GM21423 (cell line): ENCODE measurements around the gene AFAP1.

Experiments used
- ATAC-seq: cut with Tn5 transposase; IDR thresholded peaks from one replicate; pipeline ENCODE4 v1.9.1; 2021; ENCODE audit warnings: mild to moderate bottlenecking, moderate library complexity; ENCODE audit not compliant: unreplicated experiment

Gene AFAP1

GRCh38 chr4:7741946-7742806, 197.5 kb downstream of the AFAP1 start:
- no peak for ATAC-seq

- ATAC-seq = no peak
Measured at GRCh38 chr4:7740866-7741525, 198.7 kb downstream of the AFAP1 start.

- no peak for ATAC-seq
Measured at GRCh38 chr4:7739918-7740865, 199.5 kb downstream of the AFAP1 start.

GRCh38 chr4:7739077-7739917, 200.4 kb downstream of the AFAP1 start:
- ATAC-seq = no peak

- ATAC-seq = no peak
Measured at GRCh38 chr4:7738458-7739076, 201.1 kb downstream of the AFAP1 start.

- ATAC-seq = no peak
Measured at GRCh38 chr4:7737752-7738457, 201.8 kb downstream of the AFAP1 start.

GRCh38 chr4:7737268-7737645, 202.4 kb downstream of the AFAP1 start:
- ATAC-seq = no peak

- ATAC-seq = no peak
Measured at GRCh38 chr4:7736436-7737267, 203.0 kb downstream of the AFAP1 start.

GRCh38 chr4:7735961-7736360, 203.7 kb downstream of the AFAP1 start:
- no peak for ATAC-seq

GRCh38 chr4:7735395-7735794, 204.3 kb downstream of the AFAP1 start:
- no peak for ATAC-seq

GRCh38 chr4:7734651-7735260, 204.9 kb downstream of the AFAP1 start:
- no peak for ATAC-seq

GRCh38 chr4:7733801-7734650, 205.6 kb downstream of the AFAP1 start:
- ATAC-seq = no peak

GRCh38 chr4:7733201-7733600, 206.5 kb downstream of the AFAP1 start:
- ATAC-seq = no peak

- no peak for ATAC-seq
Measured at GRCh38 chr4:7732263-7732662, 207.4 kb downstream of the AFAP1 start.

GRCh38 chr4:7731437-7731836, 208.2 kb downstream of the AFAP1 start:
- no peak for ATAC-seq

GRCh38 chr4:7727749-7728148, 211.9 kb downstream of the AFAP1 start:
- no peak for ATAC-seq
